HepG2 (cell line): ENCODE measurements around the gene EPHA2. TPM values are rescaled to one million over a fixed set of nuclear protein-coding genes. Genes with fewer than 3 reads are reported as not detected.

ENCODE experiments used
- EHMT2 ChIP-seq: fragments of 200-600 bp; sonication (generic); IDR thresholded peaks from 2 replicates; pipeline ENCODE4 v1.7.0; 2017; ENCODE audit warnings: antibody characterized with exemption, low read depth, low read length, borderline replicate concordance
- MIXL1 ChIP-seq: IDR thresholded peaks from 2 replicates; pipeline ENCODE4 v1.6.1; 2016
- NR1H2 ChIP-seq: sonication (generic); formaldehyde crosslinking; IDR thresholded peaks from 2 replicates; pipeline ENCODE4 v1.8.1; 2022; ENCODE audit warnings: low read depth, missing genetic modification reagents, borderline replicate concordance
- PAWR ChIP-seq: sonication (generic); formaldehyde crosslinking; IDR thresholded peaks from 2 replicates; pipeline ENCODE4 v1.4.0; 2020; ENCODE audit warnings: missing genetic modification reagents, mild to moderate bottlenecking, borderline replicate concordance
- TBP ChIP-seq: sonication (generic); formaldehyde crosslinking; IDR thresholded peaks from 2 replicates; pipeline ENCODE4 v1.5.0; 2020; ENCODE audit warnings: missing genetic modification reagents
- ZFP41 ChIP-seq: sonication (generic); formaldehyde crosslinking; IDR thresholded peaks from 2 replicates; pipeline ENCODE4 v1.4.0; 2020; ENCODE audit warnings: mild to moderate bottlenecking, missing genetic modification reagents, borderline replicate concordance
- ZNF101 ChIP-seq: sonication (generic); formaldehyde crosslinking; IDR thresholded peaks from 2 replicates; pipeline ENCODE4 v1.4.0; 2020; ENCODE audit warnings: mild to moderate bottlenecking, low read depth, missing genetic modification reagents, borderline replicate concordance
- ZNF550 ChIP-seq: sonication (generic); formaldehyde crosslinking; IDR thresholded peaks from 2 replicates; pipeline ENCODE4 v1.4.0; 2020; ENCODE audit warnings: mild to moderate bottlenecking, missing genetic modification reagents, borderline replicate concordance
- ZNF839 ChIP-seq: sonication (generic); formaldehyde crosslinking; IDR thresholded peaks from 2 replicates; pipeline ENCODE4 v1.4.0; 2020; ENCODE audit warnings: missing genetic modification reagents, mild to moderate bottlenecking, borderline replicate concordance
- ZXDC ChIP-seq: sonication (generic); formaldehyde crosslinking; IDR thresholded peaks from 2 replicates; pipeline ENCODE4 v1.5.0; 2020; ENCODE audit warnings: mild to moderate bottlenecking, missing genetic modification reagents
- polyA plus RNA-seq, 8 experiments: library from polyadenylated mRNA; depleted of rRNA in 3 of 8; stranded (reverse) in 7 of 8; unstranded in 1 of 8; fragments of >200 nt; fragmentation: Illumina TruSeq in 4 of 8; extraction: Trizol in 4 of 8; gene quantifications; 2 replicates each; pipeline versions ENCODE4 v1.2.1 to v1.2.3, GENCODE V29; 2011 to 2016; ENCODE audit warnings: low read depth in 4 of 8, missing spikeins in 1 of 8, mixed read lengths in 1 of 8; ENCODE audit not compliant: insufficient read depth in 1 of 8
- total RNA-seq, 5 experiments: library from RNA; depleted of rRNA; stranded (reverse); fragments of >200 nt; fragmentation: Illumina TruSeq; extraction: Trizol; gene quantifications; 2 replicates each; pipeline ENCODE4 v1.2.3, GENCODE V29; 2016; ENCODE audit warnings: low read depth in 1 of 5
- TF ChIP-seq, protein P1 (sequence below): sonication (generic); formaldehyde crosslinking; IDR thresholded peaks from 2 replicates; pipeline ENCODE4 v1.4.0; 2020; ENCODE audit warnings: mild to moderate bottlenecking, missing genetic modification reagents
- TF ChIP-seq, protein P2 (sequence below): sonication (generic); formaldehyde crosslinking; IDR thresholded peaks from 2 replicates; pipeline ENCODE4 v1.5.0; 2020; ENCODE audit warnings: missing genetic modification reagents

EPHA2 gene
- total and polyA plus RNA-seq, 2 of the 13 experiments (the other 11 are each of a cell fraction or from before 2014, with no cell fraction given): 33.6 to 53.6 TPM

DNA sequence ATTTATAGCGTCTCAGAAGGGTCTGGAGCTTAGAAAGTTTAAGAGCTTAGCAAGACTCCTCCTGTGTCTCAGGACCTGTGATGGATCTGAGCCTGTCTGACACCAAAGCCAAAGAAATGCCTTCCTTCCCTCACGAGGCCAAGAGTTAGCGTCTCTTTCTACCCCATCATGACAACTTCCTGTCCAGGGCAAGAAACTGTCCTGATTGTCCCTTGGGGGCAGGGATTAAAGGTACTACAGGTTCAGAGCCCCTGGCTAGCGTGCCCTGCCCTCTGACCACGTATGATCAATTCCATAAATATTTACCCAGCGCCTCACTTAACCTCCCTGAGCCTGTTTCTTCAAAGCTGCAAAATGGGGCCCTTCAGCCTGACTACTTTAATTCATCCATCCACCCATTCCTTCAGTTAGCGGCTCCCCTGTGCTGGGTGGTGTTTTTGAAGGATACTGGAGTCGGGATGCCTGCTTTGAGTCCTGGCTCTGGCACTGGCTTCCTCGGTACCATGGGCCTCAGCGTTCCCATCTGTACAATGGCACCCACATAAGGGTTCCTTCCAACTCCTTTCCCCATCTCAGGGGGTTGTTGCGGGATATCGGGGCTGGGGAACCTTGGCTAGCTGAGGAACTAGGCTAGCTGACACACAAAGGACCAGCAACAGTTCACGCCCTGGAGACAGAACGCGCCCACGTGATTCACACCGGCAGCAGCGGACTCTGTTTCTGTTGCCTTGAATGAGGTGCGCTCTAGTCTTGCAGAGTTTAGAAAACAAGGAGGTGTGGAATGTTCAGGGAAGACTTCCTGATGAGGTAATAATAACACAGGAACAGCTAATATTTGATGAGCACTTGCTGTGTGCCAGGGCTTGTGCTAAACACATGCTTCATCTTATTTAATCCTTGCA is 23.0 kb upstream of the EPHA2 start (continued):
- TF ChIP-seq, protein P1, sequence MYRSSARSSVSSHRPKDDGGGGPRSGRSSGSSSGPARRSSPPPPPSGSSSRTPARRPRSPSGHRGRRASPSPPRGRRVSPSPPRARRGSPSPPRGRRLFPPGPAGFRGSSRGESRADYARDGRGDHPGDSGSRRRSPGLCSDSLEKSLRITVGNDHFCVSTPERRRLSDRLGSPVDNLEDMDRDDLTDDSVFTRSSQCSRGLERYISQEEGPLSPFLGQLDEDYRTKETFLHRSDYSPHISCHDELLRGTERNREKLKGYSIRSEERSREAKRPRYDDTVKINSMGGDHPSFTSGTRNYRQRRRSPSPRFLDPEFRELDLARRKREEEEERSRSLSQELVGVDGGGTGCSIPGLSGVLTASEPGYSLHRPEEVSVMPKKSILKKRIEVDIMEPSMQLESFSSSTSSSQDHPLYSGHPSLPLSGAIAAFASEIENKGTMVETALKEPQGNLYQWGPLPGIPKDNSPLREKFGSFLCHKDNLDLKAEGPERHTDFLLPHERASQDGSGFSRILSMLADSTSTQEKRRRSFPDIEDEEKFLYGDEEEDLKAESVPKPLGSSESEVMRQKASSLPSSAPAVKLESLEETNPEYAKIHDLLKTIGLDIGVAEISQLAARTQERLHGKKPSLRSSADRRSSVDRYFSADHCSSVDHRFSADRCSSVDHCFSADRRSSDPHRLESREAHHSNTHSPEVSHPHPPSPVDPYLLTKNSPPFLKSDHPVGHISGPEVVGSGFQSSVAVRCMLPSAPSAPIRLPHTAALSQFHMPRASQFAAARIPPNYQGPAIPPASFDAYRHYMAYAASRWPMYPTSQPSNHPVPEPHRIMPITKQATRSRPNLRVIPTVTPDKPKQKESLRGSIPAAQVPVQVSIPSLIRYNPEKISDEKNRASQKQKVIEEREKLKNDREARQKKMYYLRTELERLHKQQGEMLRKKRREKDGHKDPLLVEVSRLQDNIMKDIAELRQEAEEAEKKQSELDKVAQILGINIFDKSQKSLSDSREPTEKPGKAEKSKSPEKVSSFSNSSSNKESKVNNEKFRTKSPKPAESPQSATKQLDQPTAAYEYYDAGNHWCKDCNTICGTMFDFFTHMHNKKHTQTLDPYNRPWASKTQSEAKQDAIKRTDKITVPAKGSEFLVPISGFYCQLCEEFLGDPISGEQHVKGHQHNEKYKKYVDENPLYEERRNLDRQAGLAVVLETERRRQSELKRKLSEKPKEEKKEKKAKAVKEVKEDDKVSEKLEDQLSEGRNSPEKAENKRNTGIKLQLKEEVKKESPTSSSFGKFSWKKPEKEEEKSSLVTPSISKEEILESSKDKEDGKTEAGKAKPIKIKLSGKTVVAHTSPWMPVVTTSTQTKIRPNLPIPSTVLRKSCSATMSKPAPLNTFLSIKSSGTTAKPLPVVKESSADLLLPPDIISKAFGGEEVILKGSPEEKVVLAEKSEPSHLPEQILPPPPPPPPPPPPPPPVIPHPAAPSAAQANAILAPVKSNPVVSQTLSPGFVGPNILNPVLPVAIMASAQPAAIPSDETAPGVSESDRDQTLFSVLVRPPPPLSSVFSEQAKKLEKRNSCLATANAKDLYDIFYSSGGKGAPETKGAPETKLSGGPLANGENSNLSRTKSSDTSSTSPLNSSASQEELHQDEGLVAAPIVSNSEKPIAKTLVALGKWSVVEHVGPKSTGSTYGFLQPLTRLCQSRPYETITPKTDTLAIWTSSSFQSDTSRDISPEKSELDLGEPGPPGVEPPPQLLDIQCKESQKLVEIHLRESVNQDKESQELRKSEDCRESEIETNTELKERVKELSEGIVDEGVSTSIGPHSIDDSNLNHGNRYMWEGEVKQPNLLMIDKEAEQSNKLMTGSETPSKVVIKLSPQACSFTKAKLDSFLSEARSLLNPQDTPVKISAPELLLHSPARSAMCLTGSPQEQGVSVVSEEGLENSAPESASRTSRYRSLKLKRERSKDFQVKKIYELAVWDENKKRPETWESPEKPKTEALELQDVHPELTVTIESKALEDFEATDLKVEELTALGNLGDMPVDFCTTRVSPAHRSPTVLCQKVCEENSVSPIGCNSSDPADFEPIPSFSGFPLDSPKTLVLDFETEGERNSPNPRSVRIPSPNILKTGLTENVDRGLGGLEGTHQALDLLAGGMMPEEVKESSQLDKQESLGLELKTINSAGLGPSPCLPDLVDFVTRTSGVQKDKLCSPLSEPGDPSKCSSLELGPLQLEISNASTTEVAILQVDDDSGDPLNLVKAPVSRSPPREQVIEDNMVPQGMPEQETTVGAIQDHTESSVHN (CRISPR knock-in tag): no peak
- no peak for TF ChIP-seq ZXDC (CRISPR knock-in tag)
- TF ChIP-seq PAWR (CRISPR knock-in tag): no peak
- TF ChIP-seq NR1H2 (CRISPR knock-in tag): no peak
- no peak for TF ChIP-seq ZNF101 (CRISPR knock-in tag)
- peak; percentile 84; the same call in 1 of the 2 replicates for TF ChIP-seq ZNF839 (CRISPR knock-in tag)
- no peak for TF ChIP-seq EHMT2
- TF ChIP-seq, protein P2, sequence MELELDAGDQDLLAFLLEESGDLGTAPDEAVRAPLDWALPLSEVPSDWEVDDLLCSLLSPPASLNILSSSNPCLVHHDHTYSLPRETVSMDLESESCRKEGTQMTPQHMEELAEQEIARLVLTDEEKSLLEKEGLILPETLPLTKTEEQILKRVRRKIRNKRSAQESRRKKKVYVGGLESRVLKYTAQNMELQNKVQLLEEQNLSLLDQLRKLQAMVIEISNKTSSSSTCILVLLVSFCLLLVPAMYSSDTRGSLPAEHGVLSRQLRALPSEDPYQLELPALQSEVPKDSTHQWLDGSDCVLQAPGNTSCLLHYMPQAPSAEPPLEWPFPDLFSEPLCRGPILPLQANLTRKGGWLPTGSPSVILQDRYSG (CRISPR knock-in tag): no peak
- peak; percentile 66 for TF ChIP-seq MIXL1 (CRISPR knock-in tag)
- no peak for TF ChIP-seq ZNF550 (CRISPR knock-in tag)
- no peak for TF ChIP-seq ZFP41 (CRISPR knock-in tag)
- no peak for TF ChIP-seq TBP (CRISPR knock-in tag)
